K562 (cell line): ENCODE measurements around the gene CBFA2T3. TPM values are rescaled to one million over a fixed set of nuclear protein-coding genes. Genes with fewer than 3 reads are reported as not detected.

Experiments
- ATAC-seq: fragments of 200-7000 bp; cut with Tn5 transposase; 3 replicates; pipeline ENCODE4 v1.9.1; 2020; ENCODE audit warnings: moderate library complexity
- BruUV-seq: library from RNA; stranded (reverse); fragments of 400-500 nt; replicated peaks from 2 replicates; lab custom pipeline; 2021; lab: Mats Ljungman, UMichigan
- CTCF ChIA-PET: fragments of 300-600 bp; formaldehyde crosslinking; extraction: SDS; loops from one replicate; lab custom pipeline; 2021; ENCODE audit warnings: low intra/inter-chr PET ratio; lab: Yijun Ruan, JAX
- POLR2A ChIA-PET: fragments of 300-600, 350-650 bp; sonication (Branson Sonifier 250); formaldehyde crosslinking; extraction: SDS; loops from one replicate; lab custom pipeline; 2021; ENCODE audit warnings: antibody characterized with exemption, inconsistent platforms; lab: Yijun Ruan, JAX
- DNase-seq, 4 experiments: peaks; one replicate each; pipeline versions ENCODE4 v3.0.0 to v3.0.0-alpha.2; 2011 to 2018; ENCODE audit warnings: low spot score in 3 of 4, mixed read lengths in 3 of 4; ENCODE audit errors: extremely low read depth in 1 of 4
- FAIRE-seq: peaks from 2 replicates; lab custom pipeline; 2011; peaks lifted over from hg19 to GRCh38; lab: Jason Lieb, UNC
- H2AFZ ChIP-seq: 2 replicates; pipeline ENCODE4 v1.6.0; 2011; ENCODE audit warnings: low read depth, low read length, control low read depth, inconsistent platforms
- H3K27ac ChIP-seq: fragments of 200-600 bp; 3 replicates; pipeline ENCODE4 v1.8.0; 2011; ENCODE audit warnings: low read depth, mild to moderate bottlenecking, control low read depth, inconsistent platforms, low read length, moderate library complexity, mixed read lengths; ENCODE audit errors: extremely low read depth
- H3K27me3 ChIP-seq, 2 experiments: fragments of 300-600 bp in 1 of 2; 2 replicates in 1 of 2; 3 replicates in 1 of 2; pipeline versions ENCODE4 v1.6.0 to v1.8.0; 2011; ENCODE audit warnings: inconsistent platforms in 2 of 2, low read length in 2 of 2, mild to moderate bottlenecking in 1 of 2, mixed read lengths in 1 of 2, moderate library complexity in 1 of 2; ENCODE audit not compliant: control insufficient read depth in 2 of 2, insufficient read depth in 2 of 2
- H3K36me3 ChIP-seq: fragments of 300-600 bp; 3 replicates; pipeline ENCODE4 v1.8.0; 2011; ENCODE audit warnings: mild to moderate bottlenecking, low read length, inconsistent platforms; ENCODE audit not compliant: control insufficient read depth, insufficient read depth
- H3K4me1 ChIP-seq, 2 experiments: fragments of 200-600 bp in 1 of 2; replicated peaks in 1 of 2; 2 replicates in 1 of 2; 3 replicates in 1 of 2; pipeline versions ENCODE4 v1.5.1 to v1.8.0; 2011; ENCODE audit warnings: inconsistent platforms in 2 of 2, low read length in 2 of 2, mild to moderate bottlenecking in 1 of 2, mixed read lengths in 1 of 2, moderate library complexity in 1 of 2; ENCODE audit not compliant: control insufficient read depth in 2 of 2, insufficient read depth in 2 of 2
- H3K4me2 ChIP-seq: 2 replicates; pipeline ENCODE4 v1.6.1; 2011; ENCODE audit warnings: low read length, control low read depth, inconsistent platforms, mixed read lengths; ENCODE audit not compliant: insufficient read depth
- H3K4me3 ChIP-seq: fragments of 200-600 bp; sonication (generic), shearing (Covaris generic); 2 replicates; pipeline ENCODE4 v1.5.1; 2016; ENCODE audit warnings: control low read depth, inconsistent platforms
- H3K79me2 ChIP-seq: fragments of 200-600 bp; 3 replicates; pipeline ENCODE4 v1.8.0; 2011; ENCODE audit warnings: low read length, inconsistent platforms; ENCODE audit not compliant: control insufficient read depth, insufficient read depth
- H3K9ac ChIP-seq, 2 experiments: 2 replicates each; pipeline versions ENCODE4 v1.6.0 to v1.6.1; 2011; ENCODE audit warnings: low read depth in 2 of 2, low read length in 2 of 2, control low read depth in 1 of 2, inconsistent platforms in 1 of 2, mild to moderate bottlenecking in 1 of 2, mixed read lengths in 1 of 2; ENCODE audit not compliant: insufficient read depth in 1 of 2
- H3K9me1 ChIP-seq: one replicate; pipeline ENCODE4 v1.6.0; 2011; ENCODE audit warnings: inconsistent platforms, mild to moderate bottlenecking, low read length, moderate library complexity; ENCODE audit not compliant: control insufficient read depth, insufficient read depth
- H3K9me3 ChIP-seq: replicated peaks from 2 replicates; pipeline ENCODE4 v1.5.1; 2011; ENCODE audit warnings: low read depth, low read length, inconsistent platforms; ENCODE audit not compliant: control insufficient read depth, insufficient read depth
- H4K20me1 ChIP-seq: replicated peaks from 2 replicates; pipeline ENCODE4 v1.6.1; 2011; ENCODE audit warnings: low read length, inconsistent platforms, mixed read lengths; ENCODE audit not compliant: control insufficient read depth, insufficient read depth
- ARID3B ChIP-seq: fragments of 250-450 bp; sonication (Bioruptor Pico); IDR thresholded peaks from 2 replicates; pipeline ENCODE4 v1.4.0; 2020; ENCODE audit warnings: borderline replicate concordance
- CBFA2T2 ChIP-seq: fragments of 450-650 bp; conservative IDR thresholded peaks from 2 replicates; pipeline ENCODE4 v1.6.1; 2017; ENCODE audit warnings: mild to moderate bottlenecking
- EHMT2 ChIP-seq: fragments of 450-650 bp; IDR thresholded peaks from 2 replicates; pipeline ENCODE4 v1.6.1; 2018; ENCODE audit warnings: antibody characterized with exemption
- ID3 ChIP-seq, 2 experiments: fragments of 250-450 bp in 1 of 2; fragments of 450-650 bp in 1 of 2; sonication (Bioruptor Pico) in 1 of 2; IDR thresholded peaks; 2 replicates each; pipeline versions ENCODE4 v1.6.1 to v1.8.0; 2016 to 2021; ENCODE audit warnings: mild to moderate bottlenecking in 2 of 2, moderate library complexity in 2 of 2, missing compliant biosample characterization in 1 of 2, missing genetic modification characterization in 1 of 2
- LARP7 ChIP-seq: fragments of 450-650 bp; IDR thresholded peaks from 2 replicates; pipeline ENCODE4 v1.6.1; 2016
- MCM7 ChIP-seq, 2 experiments: fragments of 450-650 bp; IDR thresholded peaks; 2 replicates each; pipeline ENCODE4 v1.6.1; 2016 to 2018
- NR0B1 ChIP-seq: fragments of 450-650 bp; IDR thresholded peaks from one replicate; pipeline ENCODE4 v1.6.1; 2018; ENCODE audit warnings: mild to moderate bottlenecking, moderate library complexity; ENCODE audit not compliant: partially characterized antibody
- STAT6 ChIP-seq: sonication (generic); formaldehyde crosslinking; IDR thresholded peaks from 2 replicates; pipeline ENCODE4 v1.8.1; 2023; ENCODE audit warnings: mild to moderate bottlenecking, missing genetic modification reagents
- ZC3H4 ChIP-seq: sonication (generic); formaldehyde crosslinking; IDR thresholded peaks from 2 replicates; pipeline ENCODE4 v1.9.0; 2021; ENCODE audit warnings: missing genetic modification reagents, borderline replicate concordance
- ZNF280A ChIP-seq: fragments of 450-650 bp; IDR thresholded peaks from 2 replicates; pipeline ENCODE4 v1.6.1; 2018; ENCODE audit warnings: mild to moderate bottlenecking, low read depth; ENCODE audit not compliant: partially characterized antibody
- ZNF512 ChIP-seq: IDR thresholded peaks from 2 replicates; pipeline ENCODE4 v1.6.1; 2016; ENCODE audit warnings: missing genetic modification characterization, missing compliant biosample characterization
- WGBS: fragments of 100-300 bp; shearing (Covaris generic); methylation state at CpG from one replicate; pipeline ENCODE4 v1.1.6; 2016; ENCODE audit warnings: low coverage, mixed read lengths; ENCODE audit not compliant: insufficient coverage; ENCODE audit errors: missing lambda C conversion rate; 5-methylcytosine and 5-hydroxymethylcytosine counted together
- in situ Hi-C: fragments of 300-500 bp; cut with MboI; formaldehyde crosslinking; loops from 4 replicates; pipeline ENCODE4 v1.15.0; 2018; ENCODE audit warnings: inconsistent platforms, mixed read lengths
- intact Hi-C: fragments of 100-400 bp; cut with micrococcal nuclease; formaldehyde crosslinking; loops from 2 replicates; pipeline ENCODE4 v1.14.2; 2022
- polyA plus RNA-seq, 8 experiments: library from polyadenylated mRNA; depleted of rRNA in 4 of 8; stranded (reverse) in 5 of 8; unstranded in 3 of 8; fragments of >200 nt; fragmentation: Nextera tagmentation in 2 of 8; fragmentation: Illumina TruSeq in 1 of 8; extraction: Ambion mirVana in 2 of 8; extraction: Trizol in 1 of 8; gene quantifications; 2 replicates each; pipeline versions ENCODE4 v1.2.1 to v1.2.3, GENCODE V29; 2011 to 2014; ENCODE audit warnings: inconsistent platforms in 1 of 8, missing spikeins in 1 of 8
- total RNA-seq, 7 experiments: library from RNA; depleted of rRNA in 6 of 7; stranded (reverse); fragments of >200 nt in 6 of 7; fragmentation: Illumina TruSeq in 2 of 7; extraction: Trizol in 2 of 7; gene quantifications; 2 replicates each; pipeline versions ENCODE4 v1.2.1 to v1.2.3, GENCODE V29; 2011 to 2021; ENCODE audit warnings: low replicate concordance in 1 of 7

Gene CBFA2T3
- total and polyA plus RNA-seq, 9 of the 15 experiments (the other 6 are each of a cell fraction or from before 2014, with no cell fraction given): 2.3 to 145 (median 6.7) TPM

- in situ Hi-C loops (no loop called here), intact Hi-C loops (no loop called here)
- POLR2A ChIA-PET: interaction anchor here (1.1 kb wide), 1 partner anchor 389 kb away, joined by 3 read pairs; the partner anchor contains the start of gene ZNF778
- peak overlapping the region in 1 of 2 experiments; percentile 35; a peak in 1 of 4 replicates for H3K9ac ChIP-seq
- no TSS peak for BruUV-seq
- FAIRE-seq: no peak
- no peak overlapping the region for H3K4me2 ChIP-seq
- H3K36me3 ChIP-seq: no peaks in the 10 kb centered on the region
- no peaks in the 10 kb centered on the region; the same call in 1 of the 2 replicates for H4K20me1 ChIP-seq
- no peak for DNase-seq
- ATAC-seq: no peak
- CTCF ChIA-PET: no interaction called here
- H3K27me3 ChIP-seq: no peaks in the 10 kb centered on the region
- H3K4me1 ChIP-seq: peaks cover 0 to 57% of the 10 kb centered on the region in 2 experiments; a peak in 2 of 5 replicates
- H3K79me2 ChIP-seq: no peaks in the 10 kb centered on the region
- no peak overlapping the region for H3K27ac ChIP-seq
- 68% methylated on average over 12 of the region's 24 CpGs for WGBS
- no peaks in the 10 kb centered on the region for H3K9me1 ChIP-seq
- no peak overlapping the region for H3K4me3 ChIP-seq
- no peak overlapping the region for H2AFZ ChIP-seq
- no peaks in the 10 kb centered on the region for H3K9me3 ChIP-seq
- TF ChIP-seq EHMT2: no peak
- no peak for TF ChIP-seq NR0B1
- no peak for TF ChIP-seq ARID3B
- TF ChIP-seq LARP7: no peak
- TF ChIP-seq ZC3H4 (CRISPR knock-in tag): no peak
- TF ChIP-seq ZNF512 (tag): no peak
- TF ChIP-seq STAT6 (CRISPR knock-in tag): no peak
- TF ChIP-seq ZNF280A: no peak
- no peak for TF ChIP-seq CBFA2T2
- no peak for TF ChIP-seq ID3 (CRISPR knock-in tag; IDR thresholded peaks at IDR 0.05)
- no peak for TF ChIP-seq ID3 (tag; IDR thresholded peaks at IDR 0.05)
- TF ChIP-seq MCM7 (IDR thresholded peaks at IDR 0.05): no peak
Observed at GRCh38 chr16:88828711-88829110, 148.3 kb downstream of the CBFA2T3 start.
